Endothelial cell of umbilical vein (primary cell): Measurements from ENCODE around the gene PIK3CG. TPM values are rescaled to one million over a fixed set of nuclear protein-coding genes. Genes with fewer than 3 reads are reported as not detected.

Experiments
- BruUV-seq: library from RNA; stranded (reverse); fragments of 400-500 nt; replicated peaks from 2 replicates; lab custom pipeline; 2021; lab: Mats Ljungman, UMichigan
- CTCF ChIA-PET: fragments of 300-600, 350-600 bp; sonication (Branson Sonifier 250); formaldehyde crosslinking; loops from one replicate; lab custom pipeline; 2021; ENCODE audit warnings: antibody characterized with exemption, inconsistent platforms; lab: Charles Lee
- POLR2A ChIA-PET: fragments of 300-600, 350-600 bp; sonication (Branson Sonifier 250); formaldehyde crosslinking; loops from one replicate; lab custom pipeline; 2021; ENCODE audit warnings: antibody characterized with exemption, inconsistent platforms; lab: Charles Lee
- DNase-seq: peaks from one replicate; pipeline ENCODE4 v3.0.0-alpha.2; 2011; ENCODE audit warnings: low read depth, low spot score
- FAIRE-seq: peaks from 2 replicates; lab custom pipeline; 2011; peaks lifted over from hg19 to GRCh38; lab: Jason Lieb, UNC
- H2AFZ ChIP-seq: 2 replicates; pipeline ENCODE4 v1.6.0; 2012; ENCODE audit warnings: low read depth, low read length, control low read depth, inconsistent platforms
- H3K27ac ChIP-seq: 2 replicates; pipeline ENCODE4 v1.5.1; 2011; ENCODE audit warnings: low read depth, mild to moderate bottlenecking, control low read depth, low read length, moderate library complexity; ENCODE audit not compliant: insufficient read depth
- H3K27me3 ChIP-seq, 2 experiments: 2 replicates each; pipeline versions ENCODE4 v1.6.0 to v1.6.1; 2011; ENCODE audit warnings: low read length in 2 of 2, mixed read lengths in 1 of 2; ENCODE audit not compliant: control insufficient read depth in 2 of 2, insufficient read depth in 2 of 2
- H3K36me3 ChIP-seq, 2 experiments: 2 replicates in 1 of 2; 3 replicates in 1 of 2; pipeline ENCODE4 v1.5.1; 2011; ENCODE audit warnings: low read length in 2 of 2, mild to moderate bottlenecking in 1 of 2, moderate library complexity in 1 of 2; ENCODE audit not compliant: control insufficient read depth in 2 of 2, insufficient read depth in 2 of 2; ENCODE audit errors: extremely low read depth in 1 of 2
- H3K4me1 ChIP-seq: 3 replicates; pipeline ENCODE4 v1.5.1; 2011; ENCODE audit warnings: mild to moderate bottlenecking, low read length; ENCODE audit not compliant: control insufficient read depth, insufficient read depth; ENCODE audit errors: extremely low read depth
- H3K4me2 ChIP-seq: 2 replicates; pipeline ENCODE4 v1.6.1; 2011; ENCODE audit warnings: low read length, control low read depth, mixed read lengths; ENCODE audit not compliant: insufficient read depth
- H3K4me3 ChIP-seq, 3 experiments: fragments of 200-600 bp in 1 of 3; sonication (generic), shearing (Covaris generic) in 1 of 3; replicated peaks in 1 of 3; 2 replicates each; pipeline ENCODE4 v1.5.1; 2011 to 2016; ENCODE audit warnings: control low read depth in 3 of 3, low read length in 3 of 3, mild to moderate bottlenecking in 2 of 3, inconsistent platforms in 1 of 3, low read depth in 1 of 3, moderate library complexity in 1 of 3; ENCODE audit not compliant: insufficient read depth in 1 of 3
- H3K79me2 ChIP-seq: 2 replicates; pipeline ENCODE4 v1.6.0; 2012; ENCODE audit warnings: low read length, inconsistent platforms; ENCODE audit not compliant: control insufficient read depth, insufficient read depth
- H3K9ac ChIP-seq: replicated peaks from 2 replicates; pipeline ENCODE3; 2011; ENCODE audit warnings: low read length, control low read depth; ENCODE audit not compliant: insufficient read depth; ENCODE audit errors: extremely low read depth
- H3K9me1 ChIP-seq: replicated peaks from 3 replicates; pipeline ENCODE4 v1.6.0; 2011; ENCODE audit warnings: mild to moderate bottlenecking, low read length; ENCODE audit not compliant: control insufficient read depth, insufficient read depth; ENCODE audit errors: extremely low read depth
- H3K9me3 ChIP-seq: replicated peaks from 2 replicates; pipeline ENCODE4 v1.5.1; 2012; ENCODE audit warnings: low read length, inconsistent platforms; ENCODE audit not compliant: control insufficient read depth, insufficient read depth
- H4K20me1 ChIP-seq: replicated peaks from 2 replicates; pipeline ENCODE3; 2011; ENCODE audit warnings: mild to moderate bottlenecking, low read length; ENCODE audit not compliant: control insufficient read depth, insufficient read depth; ENCODE audit errors: extremely low read depth
- CTCF ChIP-seq, 2 donors: IDR thresholded peaks; 1 replicate in 1 of 2; 2 replicates in 1 of 2; pipeline ENCODE4 v1.5.1; 2011; ENCODE audit warnings: low read length in 2 of 2, mild to moderate bottlenecking in 2 of 2, moderate library complexity in 2 of 2, control low read depth in 1 of 2, inconsistent platforms in 1 of 2, low read depth in 1 of 2; ENCODE audit not compliant: insufficient read depth in 1 of 2; ENCODE audit errors: extremely low read depth in 1 of 2
- EZH2 ChIP-seq: IDR thresholded peaks from 2 replicates; pipeline ENCODE4 v1.6.1; 2012; ENCODE audit warnings: borderline replicate concordance, low read depth, mild to moderate bottlenecking, moderate library complexity, low read length, inconsistent platforms; ENCODE audit not compliant: severe bottlenecking
- FOS ChIP-seq: IDR thresholded peaks from 2 replicates; pipeline ENCODE4 v1.6.1; 2011; ENCODE audit warnings: mild to moderate bottlenecking, low read length, moderate library complexity, borderline replicate concordance; ENCODE audit not compliant: insufficient read depth
- MAX ChIP-seq: IDR thresholded peaks from 2 replicates; pipeline ENCODE4 v1.6.1; 2011; ENCODE audit not compliant: insufficient read depth, insufficient read length
- POLR2A ChIP-seq: IDR thresholded peaks from 2 replicates; pipeline ENCODE4 v1.6.1; 2012; ENCODE audit warnings: low read depth, mild to moderate bottlenecking, control low read depth, low read length
- POLR2AphosphoS5 ChIP-seq: IDR thresholded peaks from 2 replicates; pipeline ENCODE4 v1.6.1; 2012; ENCODE audit warnings: low read depth, mild to moderate bottlenecking, control low read depth, low read length, moderate library complexity; ENCODE audit not compliant: insufficient read depth
- dilution Hi-C: fragments of 300-500 bp; cut with MboI; formaldehyde crosslinking; loops from one replicate; pipeline ENCODE4 v1.15.0; 2019; ENCODE audit warnings: low sequenced_read_pairs; ENCODE audit not compliant: extremely low pct_ligation_motif_present
- intact Hi-C: fragments of 100-400 bp; cut with micrococcal nuclease; formaldehyde crosslinking; loops from one replicate; pipeline ENCODE4 v1.10.0; 2022
- polyA plus RNA-seq, 4 experiments: library from polyadenylated mRNA; depleted of rRNA in 3 of 4; stranded (reverse) in 3 of 4; unstranded in 1 of 4; fragments of >200 nt; gene quantifications; 2 replicates each; pipeline versions ENCODE4 v1.2.1 to v1.2.3, GENCODE V29; 2011 to 2012; ENCODE audit warnings: missing spikeins in 1 of 4
- total RNA-seq: library from RNA; stranded (reverse); gene quantifications from 2 replicates; pipeline ENCODE4 v1.2.3, GENCODE V29; 2021

PIK3CG gene
- total and polyA plus RNA-seq, 2 donors (not counting 3 experiments of a cell fraction or from before 2014, with no cell fraction given) = 1.2 to 6.2 TPM

GRCh38 chr7:106938803-106939202, 73.7 kb downstream of the PIK3CG start:
- intact Hi-C loops = loop anchor here (10.0 kb wide), 1 partner anchor 274 kb away; the partner anchor contains the start of gene CCDC71L

GRCh38 chr7:106944035-106944665, 79.1 kb downstream of the PIK3CG start:
- peaks cover 0 to 3% of the 10 kb centered on the region in 2 experiments for H3K27me3 ChIP-seq
- ChIA-PET POLR2A (no interaction called here), CTCF (interaction anchor here (1.4 to 8.5 kb wide), 2 partner anchors 74 to 206 kb away, joined by 3 to 440 read pairs; no protein-coding TSS in a partner anchor)
- no peaks in the 10 kb centered on the region for H3K4me1 ChIP-seq
- no TSS peak for BruUV-seq
- no peak overlapping the region for H2AFZ ChIP-seq
- dilution Hi-C loops = no loop called here
- H3K27ac ChIP-seq = no peak overlapping the region
- H3K79me2 ChIP-seq = no peaks in the 10 kb centered on the region
- H4K20me1 ChIP-seq = no peaks in the 10 kb centered on the region
- TF ChIP-seq POLR2A = no peak
- TF ChIP-seq FOS = no peak
- TF ChIP-seq CTCF (IDR thresholded peaks at IDR 0.05; ENCODE audit: extremely low read depth in 1 of 2, insufficient read depth in 1 of 2, low read depth in 1 of 2, low read length in 2 of 2) = no peak
- no peaks in the 10 kb centered on the region for H3K9me3 ChIP-seq
- FAIRE-seq (no peak), DNase-seq (no peak)
- no peak overlapping the region for H3K4me2 ChIP-seq
- intact Hi-C loops = no loop called here
- H3K9me1 ChIP-seq = no peaks in the 10 kb centered on the region
- no peaks in the 10 kb centered on the region for H3K36me3 ChIP-seq
- H3K9ac ChIP-seq = no peak overlapping the region
- no peak overlapping the region for H3K4me3 ChIP-seq

More at GRCh38 chr7:106938803-106939202, 73.7 kb downstream of the PIK3CG start:
- ChIA-PET POLR2A (no interaction called here), CTCF (interaction anchor here (0.6 to 1.7 kb wide), 4 partner anchors 8 to 762 kb away, joined by 3 to 7 read pairs (median 3); no protein-coding TSS in a partner anchor)
- H3K36me3 ChIP-seq = no peaks in the 10 kb centered on the region
- H4K20me1 ChIP-seq = no peaks in the 10 kb centered on the region
- no peaks in the 10 kb centered on the region for H3K4me1 ChIP-seq
- H3K9ac ChIP-seq = no peak overlapping the region
- H3K27me3 ChIP-seq = no peaks in the 10 kb centered on the region
- no peak overlapping the region for H3K4me2 ChIP-seq
- no peaks in the 10 kb centered on the region for H3K9me1 ChIP-seq
- no peaks in the 10 kb centered on the region for H3K79me2 ChIP-seq
- no peak overlapping the region for H3K27ac ChIP-seq
- no peak for DNase-seq
- no TSS peak for BruUV-seq
- no peak overlapping the region for H2AFZ ChIP-seq
- dilution Hi-C loops = no loop called here
- no peaks in the 10 kb centered on the region for H3K9me3 ChIP-seq
- H3K4me3 ChIP-seq = no peak overlapping the region
- TF ChIP-seq POLR2A (no peak), POLR2AphosphoS5 (no peak), MAX (no peak), EZH2 (no peak)
- no peak for FAIRE-seq
